ENCODE results near the gene PRDM11. TPM values are rescaled to one million over a fixed set of nuclear protein-coding genes. Genes with fewer than 3 reads are reported as not detected.

Gene PRDM11
- total RNA-seq, 1 donor from 2014 or later = 13.1 TPM

DNA sequence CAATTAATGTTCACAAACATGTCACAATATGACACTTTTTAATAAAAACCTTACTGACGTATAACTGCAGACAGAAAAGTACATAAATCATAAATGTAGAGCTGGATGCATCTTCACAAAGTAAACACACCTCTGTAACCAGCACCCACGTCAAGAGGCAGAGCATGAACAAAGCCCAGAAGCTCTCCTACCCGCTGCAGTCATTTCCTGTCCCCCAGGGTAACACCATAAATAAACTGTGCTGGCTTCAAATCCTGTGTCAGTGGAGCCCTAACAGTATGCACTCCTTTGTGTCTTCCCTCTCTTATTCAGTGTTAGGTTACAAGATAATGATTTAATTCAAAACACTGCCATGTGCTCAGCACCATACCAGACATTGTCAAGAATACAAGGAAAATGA, 134.0 kb downstream of the PRDM11 start:
- TF ChIP-seq, protein P1, sequence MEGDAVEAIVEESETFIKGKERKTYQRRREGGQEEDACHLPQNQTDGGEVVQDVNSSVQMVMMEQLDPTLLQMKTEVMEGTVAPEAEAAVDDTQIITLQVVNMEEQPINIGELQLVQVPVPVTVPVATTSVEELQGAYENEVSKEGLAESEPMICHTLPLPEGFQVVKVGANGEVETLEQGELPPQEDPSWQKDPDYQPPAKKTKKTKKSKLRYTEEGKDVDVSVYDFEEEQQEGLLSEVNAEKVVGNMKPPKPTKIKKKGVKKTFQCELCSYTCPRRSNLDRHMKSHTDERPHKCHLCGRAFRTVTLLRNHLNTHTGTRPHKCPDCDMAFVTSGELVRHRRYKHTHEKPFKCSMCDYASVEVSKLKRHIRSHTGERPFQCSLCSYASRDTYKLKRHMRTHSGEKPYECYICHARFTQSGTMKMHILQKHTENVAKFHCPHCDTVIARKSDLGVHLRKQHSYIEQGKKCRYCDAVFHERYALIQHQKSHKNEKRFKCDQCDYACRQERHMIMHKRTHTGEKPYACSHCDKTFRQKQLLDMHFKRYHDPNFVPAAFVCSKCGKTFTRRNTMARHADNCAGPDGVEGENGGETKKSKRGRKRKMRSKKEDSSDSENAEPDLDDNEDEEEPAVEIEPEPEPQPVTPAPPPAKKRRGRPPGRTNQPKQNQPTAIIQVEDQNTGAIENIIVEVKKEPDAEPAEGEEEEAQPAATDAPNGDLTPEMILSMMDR (conservative IDR thresholded peaks at IDR 0.05) = no peak
- no peaks in the 10 kb centered on the region for H3K36me3 Mint-ChIP-seq (ENCODE audit: low read depth)
- no peak for DNase-seq (ENCODE audit: low read depth, low spot score)
- no peaks in the 10 kb centered on the region for H3K9me3 Mint-ChIP-seq
- H3K27ac Mint-ChIP-seq (ENCODE audit: unreplicated experiment) = no peak overlapping the region
- peaks cover 14% of the 10 kb centered on the region for H3K4me1 Mint-ChIP-seq
- H3K4me3 Mint-ChIP-seq = no peak overlapping the region
- peaks cover 57% of the 10 kb centered on the region for H3K27me3 Mint-ChIP-seq (ENCODE audit: low read depth)

DNA sequence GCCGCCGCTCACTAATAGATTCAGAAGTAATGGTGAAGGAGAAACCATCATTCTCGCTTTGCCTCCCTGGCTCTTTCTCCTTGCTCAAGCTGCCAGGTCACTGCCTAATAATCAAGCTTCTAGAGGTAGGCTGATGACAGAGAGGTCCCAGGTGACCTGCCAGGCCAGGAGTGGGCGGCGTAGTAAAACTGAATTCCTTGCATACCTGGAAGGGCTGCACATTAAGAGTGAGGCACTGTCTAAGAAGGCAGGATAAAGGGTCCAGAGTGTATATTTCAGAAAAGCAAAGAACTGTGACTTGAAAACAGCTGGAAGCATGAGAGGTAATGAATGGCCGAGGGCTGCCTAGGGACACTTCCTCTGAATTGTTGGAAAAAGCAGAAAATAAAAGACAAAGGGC, 135.6 kb downstream of the PRDM11 start:
- H3K9me3 Mint-ChIP-seq = no peaks in the 10 kb centered on the region
- DNase-seq (ENCODE audit: low read depth, low spot score) = no peak
- no peak overlapping the region for H3K27ac Mint-ChIP-seq (ENCODE audit: unreplicated experiment)
- H3K4me1 Mint-ChIP-seq = peaks cover 16% of the 10 kb centered on the region
- TF ChIP-seq, protein P1 (conservative IDR thresholded peaks at IDR 0.05) = no peak
- H3K36me3 Mint-ChIP-seq (ENCODE audit: low read depth) = no peaks in the 10 kb centered on the region
- peak overlapping the region; percentile 45 for H3K4me3 Mint-ChIP-seq
- H3K27me3 Mint-ChIP-seq (ENCODE audit: low read depth) = peaks cover 59% of the 10 kb centered on the region

Other genes with a start within 250 kb of the PRDM11 start
- 83.6 and 85.6 TPM in 2 replicates for gene TP53I11, start 195.8 kb upstream of the PRDM11 start, total RNA-seq
- gene SYT13, start 139.7 kb downstream of the PRDM11 start, total RNA-seq = 1.7 TPM in 2 replicates

Measured in neural crest cell (in vitro differentiated cells).